Central memory CD4-positive, alpha-beta T cell (primary cell): ENCODE data around the gene IRS1.
"Not testable (repeated sequence)": the region's sequence is repeated elsewhere in the genome, so short reads cannot be mapped to it uniquely, and the experiment has no call there.

Source experiments
- DNase-seq: peaks from one replicate; pipeline ENCODE4 v3.0.0; 2022
- total RNA-seq, 3 experiments: gene quantifications; one replicate each; lab custom pipeline; 2026; lab: John Stamatoyannopoulos, UW

The IRS1 gene
- total RNA-seq: 4.6 to 21.9 (median 11.4) reads per million in 3 experiments

DNA sequence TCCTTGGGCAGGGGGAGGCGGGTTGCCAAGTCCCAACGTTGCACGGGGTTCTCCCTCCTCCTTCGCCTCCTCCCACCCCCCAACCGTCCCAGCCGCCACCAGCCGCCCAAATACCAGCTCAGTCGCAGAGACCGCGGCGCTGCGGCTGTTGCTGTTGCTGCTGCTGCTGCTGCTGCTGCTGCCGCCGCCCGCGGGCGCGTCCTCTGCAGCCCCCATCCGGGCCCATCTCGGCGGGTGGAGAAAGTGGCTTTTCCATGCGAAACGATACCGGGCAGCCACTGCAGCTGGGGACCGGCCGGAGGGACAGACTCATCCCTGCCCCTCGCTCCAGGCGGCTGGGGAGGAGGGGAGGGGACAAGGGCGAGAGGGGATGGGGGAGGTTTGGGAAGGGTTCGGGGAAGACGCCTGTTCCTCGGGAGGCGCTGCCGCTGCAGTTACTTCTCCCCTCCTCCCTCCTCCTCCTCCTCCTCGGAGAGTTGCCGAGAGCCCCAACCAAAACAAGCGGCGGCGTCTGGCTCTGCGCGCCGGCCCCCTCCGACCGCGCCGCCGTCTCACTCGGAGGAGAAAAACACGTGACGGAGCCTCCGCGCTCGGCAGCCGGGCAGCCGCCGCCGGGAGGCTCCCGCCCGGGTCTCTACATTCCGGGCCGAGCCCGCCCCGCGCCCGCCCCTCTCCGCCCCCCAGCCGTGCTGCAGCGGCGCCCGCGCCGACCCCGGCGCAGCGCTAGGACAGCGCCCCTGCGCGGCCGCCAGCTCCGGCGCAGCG lies at the start of gene IRS1:
Gene IRS1 (minus strand): TSS at position 610 of the 765 bp plus-strand sequence. CDS start 1,082 bp downstream, outside the sequence.
- DNase-seq: peak; percentile 35

- no peak for DNase-seq
Measured at GRCh38 chr2:226849349-226849748, 49.7 kb upstream of the IRS1 start.

DNA sequence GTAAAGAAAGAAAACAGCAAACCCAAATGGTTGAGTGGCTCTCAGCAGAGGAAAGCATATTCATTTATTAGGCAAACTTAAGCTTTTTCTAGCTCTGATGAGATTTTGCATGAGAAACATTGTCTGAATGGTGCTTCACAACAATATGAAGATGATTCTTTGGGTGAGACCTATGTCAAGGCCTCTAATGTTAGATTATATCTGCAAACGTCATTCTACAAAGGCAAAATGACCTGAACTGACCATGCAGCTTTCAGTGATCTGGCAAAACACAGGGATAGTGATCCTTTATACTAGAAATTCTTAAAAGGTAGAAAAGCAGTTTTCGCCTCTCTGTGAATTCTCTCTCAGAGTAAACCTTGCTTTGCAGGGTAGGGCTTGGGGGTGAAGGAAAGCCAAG lies 47.9 kb upstream of the IRS1 start:
- no peak for DNase-seq

DNA sequence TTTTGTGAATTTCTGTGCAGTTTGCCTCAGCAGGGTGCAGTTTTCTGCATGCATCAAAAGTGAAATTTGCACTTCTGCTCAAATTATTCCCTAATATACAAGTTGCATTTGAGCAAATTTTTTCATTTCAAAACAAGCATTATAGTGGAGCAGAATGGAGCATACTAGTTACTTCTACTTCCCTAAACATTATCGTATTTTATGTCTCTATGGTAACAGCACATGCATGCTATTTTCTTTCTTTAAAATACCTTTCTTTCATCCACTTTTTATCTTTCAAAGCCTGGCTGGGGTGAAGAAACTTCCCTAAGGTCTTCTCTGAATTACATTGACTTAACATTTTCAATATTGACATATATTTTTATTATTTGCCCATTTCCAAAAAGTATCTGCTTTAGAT lies 47.5 kb upstream of the IRS1 start:
- DNase-seq: no peak

- DNase-seq: no peak
Measured at GRCh38 chr2:226845386-226846116, 45.9 kb upstream of the IRS1 start.

DNA sequence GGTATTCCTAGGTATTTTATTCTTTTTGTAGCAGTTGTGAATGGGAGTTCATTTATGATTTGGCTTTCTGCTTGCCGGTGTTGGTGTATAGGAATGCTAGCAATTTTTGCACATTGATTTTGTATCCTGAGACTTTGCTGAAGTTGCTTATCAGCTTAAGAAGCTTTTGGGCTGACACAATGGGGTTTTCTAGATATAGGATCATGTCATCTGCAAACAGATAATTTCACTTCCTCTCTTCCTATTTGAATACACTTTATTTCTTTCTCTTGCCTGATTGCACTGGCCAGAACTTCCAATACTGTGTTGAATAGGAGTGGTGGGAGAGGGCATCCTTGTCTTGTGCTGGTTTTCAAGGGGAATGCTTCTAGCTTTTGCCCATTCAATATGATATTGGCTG lies 43.4 kb upstream of the IRS1 start:
- DNase-seq: not testable (repeated sequence)

- no peak for DNase-seq
Measured at GRCh38 chr2:226839951-226840350, 40.3 kb upstream of the IRS1 start.

DNA sequence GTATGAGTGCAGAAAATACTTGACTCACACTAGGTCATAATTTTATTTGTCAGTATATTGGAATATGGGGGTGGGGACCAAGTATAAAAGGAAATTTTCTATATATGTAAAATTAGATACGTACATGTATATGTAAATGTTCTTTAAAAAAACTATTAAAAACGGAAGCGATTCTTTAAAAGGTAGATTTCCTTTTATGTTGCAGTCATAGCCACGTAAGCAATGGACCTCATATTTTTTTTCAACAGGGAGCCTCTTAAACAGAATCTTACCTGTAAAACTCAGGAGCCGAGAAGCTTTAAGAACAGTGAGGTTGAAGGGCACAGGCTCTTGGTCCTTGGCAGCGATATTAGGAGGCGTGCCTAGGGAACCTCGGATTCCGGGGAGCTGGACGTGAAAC lies 39.5 kb upstream of the IRS1 start:
- DNase-seq: no peak

GRCh38 chr2:226838722-226839121 lies 39.1 kb upstream of the IRS1 start:
- no peak for DNase-seq

DNA sequence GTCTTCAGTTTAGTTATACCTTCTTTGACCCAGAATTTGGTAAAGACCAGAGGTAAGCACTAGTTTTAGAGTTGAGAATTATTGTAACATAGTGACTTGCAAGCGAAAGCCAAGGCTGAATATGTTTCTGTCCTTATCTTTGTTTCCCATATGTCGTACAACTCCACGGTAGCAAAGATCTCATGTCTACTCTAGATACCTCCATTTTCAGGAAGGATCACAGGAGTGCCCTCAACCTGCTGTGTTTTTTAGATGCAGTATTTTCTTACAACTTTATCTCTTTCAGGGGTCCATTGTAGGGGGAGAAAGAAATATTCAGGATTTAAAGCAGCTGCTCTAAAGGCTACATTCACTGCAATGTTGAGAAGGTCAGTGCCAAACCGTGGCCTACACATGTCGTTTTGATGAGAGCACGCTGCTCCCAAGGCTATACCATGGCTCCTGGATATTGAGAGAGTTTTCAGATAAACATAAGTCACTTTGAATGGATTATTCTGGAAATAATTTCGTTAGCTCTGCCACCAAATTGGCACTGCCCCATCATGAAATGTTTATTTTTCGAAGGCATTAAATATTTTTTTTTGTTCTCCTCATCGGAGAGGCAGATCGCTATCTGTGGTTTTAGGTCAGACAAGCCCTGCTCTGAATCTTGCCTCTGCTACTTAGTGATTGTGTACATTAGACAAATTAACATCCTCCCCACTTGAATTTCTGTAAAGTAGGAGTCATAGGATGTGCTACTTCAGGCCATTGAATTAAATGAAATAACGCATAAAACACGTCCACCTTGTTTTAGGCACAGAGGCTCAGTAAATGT lies 38.4 kb upstream of the IRS1 start:
- no peak for DNase-seq

- no peak for DNase-seq
Measured at GRCh38 chr2:226837334-226837733, 37.7 kb upstream of the IRS1 start.

DNA sequence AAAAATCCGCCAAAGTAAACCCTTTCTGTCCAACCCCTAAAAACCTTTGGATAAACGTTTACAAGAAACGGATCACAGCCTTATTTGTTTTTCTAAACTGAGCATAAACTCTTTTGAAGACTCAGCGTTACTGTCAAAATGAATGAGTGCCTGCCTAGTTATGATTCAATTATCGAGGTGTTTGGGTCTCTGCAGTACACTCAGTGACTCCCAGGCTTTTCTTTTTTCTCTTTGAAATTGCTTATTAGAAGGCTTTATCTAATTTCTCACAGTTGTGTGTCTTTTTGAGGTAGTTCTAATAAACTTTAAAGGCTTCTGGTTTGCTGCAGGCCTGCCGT lies 36.9 kb upstream of the IRS1 start:
- DNase-seq: no peak

GRCh38 chr2:226835796-226836547 lies 36.4 kb upstream of the IRS1 start, which contains the start of gene RHBDD1:
TSS of gene RHBDD1 (plus strand) at chr2:226836054. CDS start at chr2:226864694, 28,640 bp downstream.
- peak; percentile 94 for DNase-seq

DNA sequence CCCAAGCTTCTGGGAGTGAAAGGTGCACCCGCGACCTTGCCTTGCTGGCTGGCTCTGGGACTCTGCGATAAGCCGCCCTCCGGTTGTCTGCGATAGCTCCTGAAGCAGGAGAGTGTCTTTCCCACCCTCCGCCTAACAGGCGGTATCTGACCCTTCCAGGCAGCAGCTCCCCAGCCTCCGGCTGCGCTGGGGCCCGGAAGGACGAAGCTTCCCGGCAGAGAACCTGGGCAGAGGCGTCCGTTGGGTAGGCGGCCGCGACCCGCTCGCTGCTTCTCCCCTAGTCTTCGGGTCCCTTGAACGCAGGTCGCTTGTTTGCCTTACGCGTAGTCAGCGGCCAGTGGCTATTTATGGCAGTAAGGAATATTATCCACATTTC lies 35.8 kb upstream of the IRS1 start:
- no peak for DNase-seq

GRCh38 chr2:226834880-226835279 lies 35.3 kb upstream of the IRS1 start:
- not testable (repeated sequence) for DNase-seq

DNA sequence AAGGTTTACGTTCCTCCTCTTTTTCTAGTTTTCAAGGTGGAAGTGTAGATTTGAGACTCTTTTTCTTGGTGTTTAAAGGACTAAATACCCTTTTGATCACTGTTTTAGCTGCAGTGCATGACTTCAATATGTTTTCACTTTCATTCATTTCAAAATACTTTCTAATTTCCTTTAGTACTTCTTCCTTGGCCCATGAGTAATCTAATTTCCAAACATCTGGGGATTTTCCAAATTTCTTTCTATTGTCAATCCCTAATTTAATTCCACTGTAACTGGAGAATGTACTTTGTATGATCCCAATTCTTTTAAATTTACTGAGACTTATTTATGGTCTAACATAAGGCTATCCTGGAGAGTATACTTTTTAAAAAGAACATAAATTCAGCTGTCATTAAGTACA lies 32.4 kb upstream of the IRS1 start:
- DNase-seq: no peak

DNA sequence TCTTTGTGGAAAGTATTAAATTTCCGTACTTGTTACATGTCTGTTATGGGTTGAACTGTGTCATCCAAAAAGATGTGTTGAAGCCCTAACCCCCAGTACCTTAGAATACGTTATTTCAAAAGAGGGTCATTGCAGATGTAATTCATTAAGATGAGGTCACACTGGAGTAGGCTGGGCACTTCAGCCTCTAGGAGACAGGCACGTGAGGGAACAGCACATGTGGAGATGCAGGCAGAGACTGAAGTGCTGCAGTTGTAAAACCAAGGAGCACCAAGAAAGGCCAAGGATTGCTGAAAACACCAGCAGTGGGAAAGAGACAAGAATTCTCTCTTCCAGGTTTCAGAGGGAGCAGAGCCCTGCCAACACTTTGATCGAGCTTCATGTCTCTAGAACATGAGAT lies 31.6 kb upstream of the IRS1 start:
- no peak for DNase-seq

- DNase-seq: no peak
Measured at GRCh38 chr2:226829721-226830631, 30.4 kb upstream of the IRS1 start.

DNA sequence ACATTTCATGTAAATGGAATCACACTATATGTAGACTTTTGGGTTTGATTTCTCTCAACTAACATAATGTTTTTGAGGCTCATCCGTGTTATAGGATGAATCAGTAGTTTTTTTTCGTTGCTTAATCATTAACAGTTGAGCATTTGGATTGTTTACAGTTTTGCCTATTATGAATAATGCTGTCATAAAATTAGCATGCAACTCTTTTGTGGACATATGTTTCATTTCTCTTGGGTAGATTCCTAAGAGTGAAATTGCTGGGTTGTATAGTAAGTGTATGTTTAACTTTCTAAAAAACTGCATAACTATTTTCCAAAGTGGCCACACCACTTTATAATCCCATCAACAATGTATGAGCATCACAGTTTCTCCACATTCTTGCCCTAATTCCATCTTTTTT lies 28.6 kb upstream of the IRS1 start:
- no peak for DNase-seq

GRCh38 chr2:226825056-226825455 lies 25.4 kb upstream of the IRS1 start:
- no peak for DNase-seq

- DNase-seq: no peak
Measured at GRCh38 chr2:226818930-226819329, 19.3 kb upstream of the IRS1 start.
